ENCODE measurements around the gene HENMT1.
A peak's percentile ranks its signal among the peaks of the same experiment; 100 is the strongest.
"Not testable (repeated sequence)": the region's sequence is repeated elsewhere in the genome, so short reads cannot be mapped to it uniquely, and the experiment has no call there.

The HENMT1 gene

DNA sequence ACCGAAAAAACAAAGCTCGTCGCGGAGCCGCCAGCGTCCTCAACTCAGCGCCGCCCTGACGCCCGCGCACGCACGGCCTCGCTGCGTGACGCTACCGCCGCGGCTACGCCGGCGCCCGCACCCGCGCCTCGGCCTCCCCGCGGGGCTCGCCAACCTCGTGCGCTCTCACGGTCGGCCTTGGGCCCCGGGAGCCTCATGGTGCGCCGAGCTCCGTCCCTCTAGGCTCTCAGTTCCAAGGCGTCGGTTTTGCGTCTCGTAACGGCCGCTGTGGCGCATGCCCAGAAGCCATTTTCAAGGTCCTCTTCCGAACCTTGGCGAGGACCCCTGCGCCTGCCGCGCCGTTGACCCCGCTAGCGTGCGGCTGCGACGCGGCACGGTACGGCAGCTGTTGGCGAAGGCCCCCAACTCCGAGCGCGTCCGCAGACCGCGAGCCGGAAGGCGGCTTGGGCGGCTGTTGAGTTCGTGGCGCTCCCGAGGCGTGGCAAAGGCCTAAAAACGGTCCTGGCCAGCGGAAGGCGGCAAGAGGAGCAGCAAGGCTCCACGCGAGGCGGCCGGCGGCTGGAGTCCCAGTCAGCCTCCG lies at the start of gene HENMT1:
Gene HENMT1, minus strand, starts transcription at position 64 of the 580 bp plus-strand sequence. CDS start 1,209 bp downstream, outside the sequence.
- peak; percentile 80 for DNase-seq

DNA sequence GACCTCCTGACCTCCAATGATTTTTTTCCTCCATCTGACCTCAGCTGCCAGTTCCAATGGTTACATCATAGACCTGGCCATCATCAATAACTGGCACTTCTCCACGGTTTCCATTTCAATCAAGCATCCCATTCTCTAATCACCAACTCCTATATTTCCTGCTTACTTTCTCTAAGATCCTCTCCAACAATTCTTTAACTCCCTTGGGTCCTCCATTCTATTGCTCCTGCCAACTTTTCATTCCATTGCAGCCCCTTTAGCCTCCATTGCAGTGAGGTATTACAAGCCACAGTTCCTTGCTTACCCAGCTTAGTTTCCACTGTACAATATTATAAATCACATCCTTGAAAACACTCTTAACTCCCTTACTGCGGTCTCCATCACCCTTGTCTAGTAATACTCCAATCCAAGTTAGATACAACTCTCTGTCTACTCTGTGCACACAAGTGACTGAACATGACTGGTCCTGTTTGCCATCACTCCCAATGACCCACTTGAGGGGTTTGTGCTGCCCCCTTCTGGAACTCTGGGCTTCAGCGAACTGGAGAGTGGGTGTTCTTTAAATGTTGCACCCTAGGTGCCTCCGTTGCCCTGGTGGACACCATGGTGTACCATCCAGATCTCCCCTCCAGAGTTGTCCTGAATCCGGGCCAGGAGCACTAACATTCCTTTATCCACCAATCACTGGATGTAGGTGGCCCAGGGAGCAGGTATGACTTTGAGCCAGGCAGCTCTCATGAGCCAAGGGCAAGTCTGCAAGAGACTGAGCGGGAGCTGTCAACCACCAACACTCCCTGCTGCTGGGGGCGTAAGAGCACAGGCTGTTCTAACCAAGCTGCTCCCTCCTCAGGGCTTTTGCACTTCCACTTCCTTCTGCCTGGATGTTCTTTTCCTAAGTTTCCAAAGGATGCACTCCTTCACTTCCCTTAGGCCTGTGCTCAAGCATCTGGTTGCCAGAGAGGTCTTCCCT lies 48.1 kb upstream of the HENMT1 start:
- peak; percentile 64 for DNase-seq

GRCh38 chr1:108706643-108707042 lies 45.8 kb upstream of the HENMT1 start:
- DNase-seq: no peak

DNA sequence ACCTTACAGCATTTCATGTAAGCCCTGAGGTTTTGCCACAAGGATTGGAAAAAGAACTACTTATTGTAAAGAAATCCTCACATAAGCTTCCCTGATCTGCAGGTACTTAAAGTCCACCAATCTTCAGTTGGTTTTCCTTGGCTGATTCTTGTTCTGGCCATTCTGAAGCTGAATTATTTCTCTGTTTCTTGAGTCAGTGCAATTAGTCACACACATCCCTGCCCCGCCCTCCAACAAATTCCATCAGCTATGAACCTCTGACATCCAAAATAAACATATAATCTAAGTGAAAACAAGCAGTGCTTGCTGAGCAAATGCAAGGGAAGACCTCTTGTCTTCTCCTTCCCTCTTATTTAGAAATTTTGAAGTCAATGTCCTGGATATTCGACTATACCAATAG lies 43.6 kb upstream of the HENMT1 start:
- no peak for DNase-seq

GRCh38 chr1:108703939-108704338 lies 43.0 kb upstream of the HENMT1 start:
- peak; percentile 13 for DNase-seq

DNA sequence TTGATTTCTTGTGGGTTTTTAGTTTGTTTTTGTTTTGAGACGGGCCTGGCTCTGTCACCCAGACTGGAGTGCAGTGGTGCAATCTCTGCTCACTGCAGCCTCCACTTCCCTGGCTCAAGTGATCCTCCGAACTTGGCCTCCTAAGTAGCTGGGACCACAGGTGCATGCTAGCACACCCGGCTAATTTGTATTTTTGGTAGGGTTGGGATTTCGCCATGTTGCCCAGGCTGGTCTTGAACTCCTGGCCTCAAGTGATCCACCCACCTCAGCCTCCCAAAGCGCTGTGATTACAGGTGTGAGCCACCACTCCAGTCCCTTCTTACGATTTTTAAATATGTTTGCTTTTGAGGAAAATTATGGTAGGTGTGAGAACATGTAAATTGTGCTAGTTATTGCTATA lies 41.2 kb upstream of the HENMT1 start:
- DNase-seq: not testable (repeated sequence)

GRCh38 chr1:108701176-108701849 lies 40.4 kb upstream of the HENMT1 start:
- DNase-seq: no peak

DNA sequence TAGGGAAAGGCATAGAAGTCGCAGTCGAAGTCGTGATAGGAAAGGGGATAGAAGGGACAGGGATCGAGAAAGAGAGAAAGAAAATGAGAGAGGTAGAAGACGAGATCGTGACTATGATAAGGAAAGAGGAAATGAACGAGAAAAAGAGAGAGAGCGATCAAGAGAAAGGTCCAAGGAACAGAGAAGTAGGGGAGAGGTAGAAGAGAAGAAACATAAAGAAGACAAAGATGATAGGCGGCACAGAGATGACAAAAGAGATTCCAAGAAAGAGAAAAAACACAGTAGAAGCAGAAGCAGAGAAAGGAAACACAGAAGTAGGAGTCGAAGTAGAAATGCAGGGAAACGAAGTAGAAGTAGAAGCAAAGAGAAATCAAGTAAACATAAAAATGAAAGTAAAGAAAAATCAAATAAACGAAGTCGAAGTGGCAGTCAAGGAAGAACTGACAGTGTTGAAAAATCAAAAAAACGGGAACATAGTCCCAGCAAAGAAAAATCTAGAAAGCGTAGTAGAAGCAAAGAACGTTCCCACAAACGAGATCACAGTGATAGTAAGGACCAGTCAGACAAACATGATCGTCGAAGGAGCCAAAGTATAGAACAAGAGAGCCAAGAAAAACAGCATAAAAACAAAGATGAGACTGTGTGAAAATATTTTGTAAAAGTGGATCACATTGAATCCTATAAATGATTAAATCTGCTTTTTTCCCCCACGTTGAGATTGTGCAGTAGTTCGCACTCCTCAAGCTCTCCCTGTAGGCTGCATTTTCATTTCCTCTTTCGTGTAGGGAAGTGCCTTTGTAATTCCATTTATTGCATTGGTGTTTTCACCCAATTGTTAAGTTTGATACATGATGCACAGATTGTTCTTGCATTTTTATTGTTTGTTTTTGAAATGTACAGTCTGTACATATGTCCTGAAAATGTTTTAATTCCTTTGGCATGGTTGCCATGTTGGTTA lies 38.8 kb upstream of the HENMT1 start:
- DNase-seq: no peak

DNA sequence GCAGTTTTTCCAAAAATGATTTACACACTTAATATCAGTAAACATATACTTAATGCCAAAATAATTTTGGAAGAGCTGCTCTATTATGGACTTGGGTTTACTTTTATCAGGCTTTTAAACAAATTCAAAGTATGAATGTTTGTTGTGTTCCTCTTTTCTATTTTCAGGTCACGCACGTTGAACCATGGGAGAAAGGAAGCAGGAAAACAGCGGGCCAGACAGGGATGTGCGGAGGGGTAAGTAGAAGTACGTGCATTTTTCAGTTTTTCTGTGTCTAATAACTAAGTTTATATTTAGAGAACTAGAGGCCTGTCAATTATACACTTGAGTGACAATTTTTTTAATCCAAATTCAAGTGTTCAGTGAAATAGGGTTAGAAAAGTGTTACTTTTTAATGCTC lies 34.6 kb upstream of the HENMT1 start:
- DNase-seq: no peak

- DNase-seq: peak; percentile 63
Measured at GRCh38 chr1:108692724-108693655, 32.1 kb upstream of the HENMT1 start.

DNA sequence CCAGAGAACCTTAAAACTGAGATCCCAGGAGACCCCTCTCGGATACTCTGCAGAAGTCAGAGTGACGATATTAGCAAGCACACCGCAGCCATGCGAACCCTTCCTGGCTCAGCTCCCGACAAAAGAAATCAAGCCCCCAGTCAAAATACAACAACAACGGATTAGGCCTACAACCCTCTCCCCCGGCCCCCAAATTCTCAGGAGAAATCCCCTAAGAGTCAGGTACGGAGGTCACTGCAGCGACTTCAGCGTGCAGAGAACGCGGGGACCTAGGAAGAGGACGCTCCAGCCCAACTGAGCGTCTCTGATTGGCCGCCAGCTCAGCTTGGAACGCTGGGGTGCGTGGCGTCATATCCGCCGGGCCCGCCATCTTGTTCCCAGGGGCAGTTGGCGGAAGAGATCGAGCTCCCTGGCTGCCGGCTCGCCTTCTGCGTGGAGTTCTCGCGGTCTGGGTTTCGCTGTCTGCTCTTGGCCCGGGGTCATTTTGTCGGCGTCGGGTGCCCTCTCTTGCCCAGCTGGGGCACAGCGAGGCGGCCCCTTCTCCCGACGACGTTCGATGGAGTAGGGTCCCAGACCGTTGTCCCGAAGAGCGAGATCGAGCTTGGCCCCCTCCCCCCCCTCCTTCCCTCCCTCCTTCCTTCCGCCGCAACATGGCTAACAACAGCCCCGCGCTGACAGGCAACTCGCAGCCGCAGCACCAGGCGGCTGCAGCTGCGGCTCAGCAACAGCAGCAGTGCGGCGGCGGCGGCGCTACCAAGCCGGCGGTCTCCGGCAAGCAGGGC lies 31.2 kb upstream of the HENMT1 start, which contains the start of gene PRPF38B:
Gene PRPF38B, plus strand, starts transcription at position 369 of the 782 bp plus-strand sequence. Its CDS starts 282 bp downstream, at position 651.
- peak; percentile 94 for DNase-seq

- no peak for DNase-seq
Measured at GRCh38 chr1:108691128-108691941, 30.4 kb upstream of the HENMT1 start.

DNA sequence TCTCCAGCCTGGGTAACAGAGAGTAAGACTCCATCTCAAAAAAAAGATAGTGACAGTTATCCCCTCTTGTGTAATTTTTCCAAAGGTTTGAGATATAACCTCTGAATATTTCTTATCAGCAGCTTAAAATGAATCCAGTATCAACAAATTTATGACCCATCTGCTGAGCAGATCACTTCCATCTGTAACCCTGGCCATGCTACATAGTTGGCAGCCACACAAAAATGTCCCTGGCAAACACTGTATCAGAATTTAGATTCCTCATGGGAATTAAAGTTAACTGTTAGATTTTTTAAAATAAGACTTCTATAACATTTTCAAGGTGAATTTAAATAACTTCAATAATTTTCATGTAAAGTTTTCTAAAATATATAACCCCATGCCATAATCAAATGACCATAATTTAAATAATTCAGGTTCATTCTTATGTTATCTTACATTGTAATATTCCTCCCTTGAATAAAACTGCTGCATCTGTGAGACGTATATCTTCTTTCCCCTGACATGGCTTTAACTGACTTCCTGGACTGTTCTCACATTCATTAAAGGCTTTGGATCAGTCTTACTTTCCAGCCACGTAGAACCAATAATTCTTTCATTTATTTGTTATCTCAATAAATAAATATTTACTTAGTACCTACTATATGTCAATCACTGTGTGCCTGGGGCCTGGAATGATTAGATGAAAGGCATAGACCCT lies 25.9 kb upstream of the HENMT1 start:
- no peak for DNase-seq

DNA sequence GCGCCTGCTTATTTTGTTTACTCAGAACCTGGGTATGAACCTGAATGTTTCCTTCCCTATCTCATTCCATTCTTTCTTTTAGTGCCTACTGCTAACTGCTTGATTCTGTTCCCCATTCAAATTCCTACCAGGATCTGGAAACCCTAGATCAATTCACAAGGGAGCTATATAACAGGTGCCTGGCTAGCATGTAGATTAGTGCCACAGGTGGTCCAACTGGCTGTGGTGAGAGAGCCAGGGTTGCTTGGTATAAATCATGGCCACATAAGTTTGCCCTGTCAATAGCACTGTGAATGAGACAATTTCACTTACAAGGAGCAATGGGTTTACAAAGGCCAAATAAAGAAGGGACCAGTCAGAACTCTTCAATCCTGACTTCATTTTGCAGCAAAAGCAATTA lies 24.6 kb upstream of the HENMT1 start:
- no peak for DNase-seq

DNA sequence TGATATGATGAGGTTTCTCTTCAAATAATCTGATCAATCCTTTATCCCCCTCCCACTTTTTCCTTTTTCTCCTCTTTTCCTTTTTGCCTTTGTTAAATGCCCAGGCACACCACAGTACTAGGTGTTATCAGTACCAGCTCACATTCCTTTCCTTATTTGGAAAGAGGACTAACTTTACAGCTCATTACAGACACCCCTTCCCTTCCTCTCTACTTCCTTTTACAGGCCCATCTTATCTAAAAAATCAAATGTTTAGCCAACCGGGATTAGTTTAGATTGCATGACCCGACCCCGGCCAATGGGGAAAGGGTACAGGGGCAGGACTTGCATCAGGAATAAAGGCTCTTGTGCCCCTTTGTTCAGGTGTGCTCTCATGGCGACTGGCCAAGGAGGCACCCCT lies 20.8 kb upstream of the HENMT1 start:
- not testable (repeated sequence) for DNase-seq

DNA sequence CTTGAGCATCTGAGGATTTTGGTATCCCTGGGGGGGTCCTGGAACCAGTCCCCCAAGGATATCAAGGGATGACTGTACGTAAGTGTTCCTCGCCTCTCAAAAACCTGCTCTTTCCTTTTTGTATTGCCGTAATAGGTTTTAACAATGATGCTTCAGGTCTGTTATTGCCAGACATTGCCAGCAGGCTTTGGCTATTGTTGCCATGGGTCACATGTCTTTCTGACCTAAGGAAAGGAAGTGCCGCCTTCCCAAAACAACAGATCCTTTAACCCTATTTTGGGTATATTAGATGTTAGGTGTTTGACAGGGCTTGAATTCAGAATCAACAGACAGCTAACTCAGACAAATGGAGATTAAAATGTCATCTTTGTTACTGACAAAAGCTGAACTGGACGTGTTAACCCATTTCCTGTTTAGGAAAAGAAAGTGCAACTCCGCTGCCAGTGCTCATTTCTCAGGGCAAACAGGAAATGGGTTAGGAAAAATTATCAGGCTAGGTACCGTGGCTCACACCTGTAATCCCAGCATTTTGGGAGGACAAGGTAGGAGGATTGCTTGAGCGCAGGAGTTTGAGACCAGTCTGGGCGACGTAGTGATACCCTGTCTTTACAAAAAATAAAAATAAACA lies 18.8 kb upstream of the HENMT1 start:
- DNase-seq: no peak

- no peak for DNase-seq
Measured at GRCh38 chr1:108678706-108679105, 17.8 kb upstream of the HENMT1 start.

GRCh38 chr1:108671143-108671542 lies 10.2 kb upstream of the HENMT1 start:
- DNase-seq: no peak

Data from stimulated activated CD4-positive, alpha-beta T cell treated with anti-CD3 and anti-CD28 coated beads, Interleukin-1b, Interleukin-23, amount 100 ng/mL, for 48 hours (primary cell).